Measurements from ENCODE around the gene MINAR2.

Gene MINAR2

GRCh38 chr5:129718471-129719090 is 29.3 kb upstream of the MINAR2 start:
- Mint-ChIP-seq H3K9me3 (no peaks in the 10 kb centered on the region), H3K27me3 (ENCODE audit: low read depth) (peaks cover 3% of the 10 kb centered on the region), H3K4me1 (peaks cover 26% of the 10 kb centered on the region), H3K36me3 (ENCODE audit: low read depth) (peaks cover 9% of the 10 kb centered on the region), H3K4me3 (no peak overlapping the region), H3K27ac (peak overlapping the region; percentile 67 to 95 (median 93))
- TF ChIP-seq, protein P1, sequence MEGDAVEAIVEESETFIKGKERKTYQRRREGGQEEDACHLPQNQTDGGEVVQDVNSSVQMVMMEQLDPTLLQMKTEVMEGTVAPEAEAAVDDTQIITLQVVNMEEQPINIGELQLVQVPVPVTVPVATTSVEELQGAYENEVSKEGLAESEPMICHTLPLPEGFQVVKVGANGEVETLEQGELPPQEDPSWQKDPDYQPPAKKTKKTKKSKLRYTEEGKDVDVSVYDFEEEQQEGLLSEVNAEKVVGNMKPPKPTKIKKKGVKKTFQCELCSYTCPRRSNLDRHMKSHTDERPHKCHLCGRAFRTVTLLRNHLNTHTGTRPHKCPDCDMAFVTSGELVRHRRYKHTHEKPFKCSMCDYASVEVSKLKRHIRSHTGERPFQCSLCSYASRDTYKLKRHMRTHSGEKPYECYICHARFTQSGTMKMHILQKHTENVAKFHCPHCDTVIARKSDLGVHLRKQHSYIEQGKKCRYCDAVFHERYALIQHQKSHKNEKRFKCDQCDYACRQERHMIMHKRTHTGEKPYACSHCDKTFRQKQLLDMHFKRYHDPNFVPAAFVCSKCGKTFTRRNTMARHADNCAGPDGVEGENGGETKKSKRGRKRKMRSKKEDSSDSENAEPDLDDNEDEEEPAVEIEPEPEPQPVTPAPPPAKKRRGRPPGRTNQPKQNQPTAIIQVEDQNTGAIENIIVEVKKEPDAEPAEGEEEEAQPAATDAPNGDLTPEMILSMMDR (IDR thresholded peaks at IDR 0.05; ENCODE audit: unreplicated experiment in 3 of 3): no peak

- Mint-ChIP-seq H3K36me3 (ENCODE audit: low read depth) (peaks cover 9% of the 10 kb centered on the region), H3K4me3 (no peak overlapping the region), H3K27me3 (ENCODE audit: low read depth) (peaks cover 3% of the 10 kb centered on the region), H3K9me3 (no peaks in the 10 kb centered on the region), H3K4me1 (peaks cover 3% of the 10 kb centered on the region), H3K27ac (no peak overlapping the region)
- TF ChIP-seq, protein P1 (IDR thresholded peaks at IDR 0.05; ENCODE audit: unreplicated experiment in 3 of 3): no peak
These were observed 23.7 kb upstream of the MINAR2 start for GRCh38 chr5:129724222-129724621.

DNA sequence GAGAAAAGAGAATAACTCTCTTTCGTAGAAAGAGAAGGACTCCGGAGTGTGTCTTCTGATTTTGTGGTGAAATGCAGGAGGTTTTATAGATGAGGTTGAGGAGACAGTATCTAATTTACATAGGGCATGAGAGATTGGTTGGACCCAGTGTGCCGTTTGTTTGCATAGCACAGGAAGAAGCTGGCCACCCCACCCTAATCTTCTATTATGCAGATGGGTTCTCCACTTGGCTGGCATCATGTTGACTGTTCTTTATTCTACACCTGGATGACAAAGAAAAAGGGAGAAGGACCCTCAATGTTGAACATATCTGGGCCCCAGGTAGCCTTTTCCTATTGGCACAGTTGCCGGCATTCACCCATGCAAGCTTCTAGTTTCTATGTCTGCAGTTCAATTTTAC is 23.2 kb upstream of the MINAR2 start:
- Mint-ChIP-seq H3K9me3 (no peaks in the 10 kb centered on the region), H3K36me3 (ENCODE audit: low read depth) (peaks cover 9% of the 10 kb centered on the region)
- TF ChIP-seq, protein P1 (IDR thresholded peaks at IDR 0.05; ENCODE audit: unreplicated experiment in 3 of 3): no peak

DNA sequence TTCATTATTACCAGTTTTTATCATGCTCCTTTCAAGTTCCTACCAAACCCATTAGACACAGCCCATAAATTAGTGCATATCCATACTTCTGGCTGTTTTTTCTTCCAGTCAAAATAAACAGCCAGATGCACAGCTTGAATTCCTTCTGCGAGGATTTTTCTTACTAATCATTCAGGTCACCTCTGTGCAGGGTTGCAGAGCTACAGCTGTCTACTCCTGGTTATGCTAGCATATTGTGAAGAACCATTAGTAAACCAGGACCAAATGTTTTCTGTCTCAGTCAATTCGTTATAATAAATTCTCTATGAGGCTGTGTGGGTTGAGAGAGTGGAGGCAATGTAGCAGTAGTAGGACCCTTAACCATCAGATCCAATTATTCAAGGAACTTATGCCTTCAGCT is 8.1 kb upstream of the MINAR2 start:
- H3K9me3 Mint-ChIP-seq: no peaks in the 10 kb centered on the region
- no peak overlapping the region for H3K27ac Mint-ChIP-seq
- no peak overlapping the region for H3K4me3 Mint-ChIP-seq
- H3K27me3 Mint-ChIP-seq (ENCODE audit: low read depth): no peaks in the 10 kb centered on the region
- peaks cover 3% of the 10 kb centered on the region for H3K36me3 Mint-ChIP-seq (ENCODE audit: low read depth)
- TF ChIP-seq, protein P1 (IDR thresholded peaks at IDR 0.05; ENCODE audit: unreplicated experiment in 3 of 3): no peak
- no peaks in the 10 kb centered on the region for H3K4me1 Mint-ChIP-seq

More for the DNA sequence above, 23.2 kb upstream of the MINAR2 start:
- Mint-ChIP-seq H3K4me1 (no peaks in the 10 kb centered on the region), H3K27me3 (ENCODE audit: low read depth) (peaks cover 3% of the 10 kb centered on the region), H3K27ac (no peak overlapping the region), H3K4me3 (no peak overlapping the region)

DNA sequence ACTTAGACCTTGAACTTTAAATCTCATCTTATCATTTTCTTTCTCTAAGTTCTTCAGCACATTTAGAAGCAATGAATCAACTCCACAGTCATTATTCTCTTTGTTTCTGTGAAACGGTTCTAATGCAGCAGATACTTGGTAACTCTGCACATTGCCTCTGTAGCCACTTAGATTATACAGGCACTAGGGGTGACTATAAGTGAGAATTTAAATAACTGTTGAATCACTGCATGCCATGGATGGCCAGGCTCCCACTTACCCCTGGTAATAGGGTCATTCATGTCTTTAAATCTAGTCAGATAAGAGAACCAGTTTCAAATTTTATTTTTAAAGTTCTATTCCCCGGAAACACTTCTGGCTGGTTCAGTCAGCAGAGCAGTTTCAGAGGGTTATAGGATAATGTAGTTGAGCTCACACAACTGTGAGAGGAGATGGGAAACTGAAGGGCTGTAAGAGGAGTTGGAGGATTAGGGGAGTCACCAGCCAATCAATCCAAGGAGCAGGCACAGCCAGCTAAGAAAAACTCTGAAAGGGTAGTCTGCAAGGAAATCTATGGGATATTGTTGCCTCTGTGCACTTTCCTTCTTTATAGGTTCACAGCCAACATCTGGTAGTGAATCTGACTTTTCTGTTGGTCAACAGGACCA is 4.2 kb upstream of the MINAR2 start:
- no peaks in the 10 kb centered on the region for H3K27me3 Mint-ChIP-seq (ENCODE audit: low read depth)
- no peak overlapping the region for H3K27ac Mint-ChIP-seq
- no peaks in the 10 kb centered on the region for H3K9me3 Mint-ChIP-seq
- no peak overlapping the region for H3K4me3 Mint-ChIP-seq
- TF ChIP-seq, protein P1 (IDR thresholded peaks at IDR 0.05; ENCODE audit: unreplicated experiment in 3 of 3): no peak
- peaks cover 5% of the 10 kb centered on the region for H3K4me1 Mint-ChIP-seq
- H3K36me3 Mint-ChIP-seq (ENCODE audit: low read depth): no peaks in the 10 kb centered on the region

GRCh38 chr5:129745997-129746396 is 1.9 kb upstream of the MINAR2 start:
- TF ChIP-seq, protein P1 (IDR thresholded peaks at IDR 0.05; ENCODE audit: unreplicated experiment in 3 of 3): no peak
- Mint-ChIP-seq H3K4me1 (peaks cover 15% of the 10 kb centered on the region), H3K27me3 (ENCODE audit: low read depth) (no peaks in the 10 kb centered on the region), H3K4me3 (no peak overlapping the region), H3K27ac (no peak overlapping the region), H3K36me3 (ENCODE audit: low read depth) (no peaks in the 10 kb centered on the region), H3K9me3 (no peaks in the 10 kb centered on the region)

Data from nephron (organoid).